ENCODE measurements around the gene OAF.

OAF gene

DNA sequence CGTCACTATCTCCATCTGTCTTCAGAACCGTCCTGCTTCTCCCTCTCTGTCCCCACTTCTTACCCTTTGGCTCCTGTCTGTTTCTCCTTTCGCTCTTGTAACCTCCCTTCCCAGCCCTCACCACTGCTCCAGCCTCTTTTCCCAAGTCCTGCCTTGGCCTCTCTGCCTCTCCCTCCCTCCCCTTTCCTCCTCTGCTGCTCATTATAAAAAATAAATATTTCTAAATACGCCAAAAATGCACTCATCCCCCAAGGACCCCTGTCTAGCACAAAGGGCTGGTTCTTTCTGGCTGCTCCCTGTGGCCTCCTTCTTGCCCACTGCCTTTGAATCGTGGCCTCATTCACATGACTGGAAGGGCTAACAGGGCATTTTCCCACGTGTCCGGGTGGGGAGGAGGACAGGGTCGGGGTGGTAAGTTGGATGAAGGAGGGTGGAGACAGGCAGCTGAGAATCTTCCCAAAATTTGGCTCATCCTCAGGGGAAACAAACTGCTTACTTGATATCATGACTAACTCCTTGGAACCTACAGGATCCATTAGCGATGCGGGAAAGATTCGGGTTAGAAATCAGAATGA lies 26.4 kb upstream of the OAF start:
- peak; percentile 28 for DNase-seq (ENCODE audit: low spot score)

DNA sequence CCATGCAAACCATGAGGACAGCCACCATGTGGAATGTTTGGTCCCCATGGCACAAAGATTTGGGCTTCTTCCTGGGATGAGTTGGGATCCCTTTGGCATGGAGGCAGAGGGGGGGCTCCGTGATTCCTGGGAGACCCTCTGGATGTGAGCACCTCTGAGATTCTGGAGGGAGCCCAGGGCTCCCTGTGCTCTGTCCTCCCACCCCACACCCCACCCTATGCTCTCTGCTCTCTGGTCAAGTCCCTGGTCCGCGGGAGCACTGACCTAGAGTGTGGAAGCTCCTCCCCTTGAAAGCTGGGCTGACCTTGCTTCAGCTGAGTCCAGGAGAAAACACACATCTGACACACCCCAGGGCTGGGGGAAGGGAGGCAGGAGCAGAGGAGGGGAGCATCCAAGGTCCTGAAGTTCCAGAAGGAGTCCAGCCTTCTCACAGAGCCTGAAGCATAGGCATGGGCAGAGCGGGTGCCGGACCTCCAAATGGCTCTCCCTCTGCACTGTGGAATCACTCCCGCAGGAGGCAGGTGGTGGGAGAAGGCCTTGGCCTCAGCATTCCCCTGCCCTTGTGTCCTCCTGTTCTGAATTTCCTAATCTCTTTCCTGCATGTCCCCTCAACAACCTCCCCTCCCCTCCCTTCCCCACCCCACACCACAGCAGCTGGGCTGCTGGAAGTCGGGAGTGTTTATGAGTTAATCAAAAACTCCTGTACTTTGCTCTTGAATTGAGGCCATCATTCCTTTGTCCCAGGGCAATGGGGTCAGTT lies 25.7 kb upstream of the OAF start:
- DNase-seq (ENCODE audit: low spot score) = peak; percentile 48

DNA sequence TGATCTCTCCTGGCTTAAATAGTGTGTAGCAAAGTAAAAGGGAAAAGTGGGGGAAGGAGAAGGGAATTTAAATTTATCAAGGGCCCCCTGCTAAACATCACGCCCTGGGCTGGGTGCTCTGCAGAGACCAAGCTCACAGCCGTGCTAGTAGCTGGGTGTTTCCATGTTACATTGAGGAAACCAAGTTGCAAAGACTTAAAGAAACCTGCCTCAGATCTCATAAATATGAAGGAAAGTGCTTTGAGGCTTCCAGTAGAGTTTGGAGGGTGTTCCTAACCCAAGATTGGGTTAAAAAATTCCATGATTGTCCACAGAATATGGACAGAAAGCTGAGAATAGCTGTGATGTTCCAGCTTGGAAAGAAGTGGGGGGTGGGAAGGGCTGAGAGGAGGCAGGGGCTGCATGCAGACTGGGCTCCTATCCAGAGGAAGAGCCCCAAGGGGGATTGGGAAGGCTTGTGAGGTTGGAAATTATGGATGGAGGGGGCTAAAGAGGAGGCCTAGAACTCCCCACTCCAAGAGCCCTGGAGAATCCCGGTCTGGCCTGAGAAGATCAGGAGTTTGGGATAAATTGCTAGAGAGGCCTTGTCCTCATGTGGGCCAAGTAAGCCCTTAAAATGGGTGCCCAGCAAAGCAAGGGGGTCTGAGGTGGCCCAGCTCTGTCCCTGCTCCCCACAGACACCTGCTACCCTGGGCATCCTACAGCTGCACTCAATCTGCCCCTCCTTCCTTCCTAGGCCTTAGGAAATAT lies 25.0 kb upstream of the OAF start:
- DNase-seq (ENCODE audit: low spot score) = peak; percentile 25

DNA sequence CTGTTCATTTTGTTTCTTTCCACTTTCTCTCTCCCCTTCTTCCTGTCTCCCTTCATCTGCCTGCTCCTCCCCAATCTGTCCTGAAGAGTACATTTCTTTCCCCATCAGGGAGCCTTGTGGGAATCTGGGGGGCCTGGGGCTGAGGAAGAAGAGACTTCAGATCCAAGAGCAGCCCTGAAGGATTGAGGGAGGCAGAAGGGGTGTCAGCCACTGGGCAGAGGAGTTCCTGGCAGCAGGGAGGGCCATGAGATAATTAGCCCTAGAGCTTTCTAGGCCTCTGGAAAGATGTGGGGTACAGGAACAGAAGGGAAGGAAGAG lies 24.4 kb upstream of the OAF start:
- DNase-seq (ENCODE audit: low spot score) = no peak

DNA sequence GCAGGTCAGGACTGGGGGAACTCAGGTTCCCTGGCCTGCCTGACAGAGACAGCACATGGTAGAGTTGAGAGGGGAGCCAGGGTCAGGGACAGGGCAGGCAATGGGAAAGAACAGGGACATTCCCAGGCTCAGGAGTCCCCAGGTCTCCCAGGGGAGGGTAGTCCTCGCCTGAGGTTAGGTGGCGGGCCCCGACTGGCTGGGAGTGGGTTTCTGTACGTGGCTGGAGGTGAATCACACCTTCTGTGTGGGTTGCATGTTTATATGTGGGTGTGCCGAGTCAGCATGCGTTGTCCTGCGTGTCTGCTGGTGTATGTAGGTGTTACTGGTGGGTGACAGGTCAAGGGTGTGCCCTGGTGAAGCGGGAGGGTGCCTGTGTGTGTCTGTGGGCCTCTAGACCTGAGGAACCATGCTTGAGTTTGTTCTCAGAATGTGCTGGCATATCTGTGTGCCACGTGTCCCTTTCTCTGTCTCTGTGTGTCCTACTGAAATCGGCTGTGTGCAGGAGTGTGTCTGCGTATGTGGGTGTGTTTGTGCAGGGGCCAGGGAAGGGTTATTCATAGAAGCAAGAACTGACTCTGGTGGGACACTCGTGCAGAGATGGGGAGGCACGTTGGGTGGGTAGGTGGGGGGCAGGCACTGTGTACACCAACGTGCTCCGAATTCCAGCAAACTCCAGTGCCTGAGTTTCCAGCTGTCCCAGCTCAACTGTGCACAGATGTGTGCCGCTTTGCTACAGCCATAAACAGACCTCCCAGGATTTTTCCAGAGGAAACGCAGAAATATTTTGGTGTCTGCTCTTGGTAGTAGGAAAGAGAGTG lies 23.8 kb upstream of the OAF start:
- DNase-seq (ENCODE audit: low spot score) = peak; percentile 42

DNA sequence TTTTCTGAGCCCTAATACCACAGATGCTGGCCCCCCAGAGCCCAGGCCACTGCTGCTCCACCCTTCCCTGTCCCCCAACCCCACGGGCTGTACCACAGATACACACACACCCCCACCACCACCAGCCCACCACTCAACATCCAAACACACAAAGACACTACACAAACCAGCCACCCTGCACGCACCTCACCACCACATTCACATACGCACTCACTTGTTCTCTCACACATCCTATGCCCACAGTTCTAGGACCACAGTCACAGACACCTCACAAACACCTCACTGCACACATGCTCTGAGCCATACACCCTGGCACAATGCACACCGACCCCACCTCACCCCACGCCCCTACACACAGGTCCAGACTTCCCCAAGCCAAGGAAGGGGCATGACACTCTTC lies 22.5 kb upstream of the OAF start:
- no peak for DNase-seq (ENCODE audit: low spot score)

DNA sequence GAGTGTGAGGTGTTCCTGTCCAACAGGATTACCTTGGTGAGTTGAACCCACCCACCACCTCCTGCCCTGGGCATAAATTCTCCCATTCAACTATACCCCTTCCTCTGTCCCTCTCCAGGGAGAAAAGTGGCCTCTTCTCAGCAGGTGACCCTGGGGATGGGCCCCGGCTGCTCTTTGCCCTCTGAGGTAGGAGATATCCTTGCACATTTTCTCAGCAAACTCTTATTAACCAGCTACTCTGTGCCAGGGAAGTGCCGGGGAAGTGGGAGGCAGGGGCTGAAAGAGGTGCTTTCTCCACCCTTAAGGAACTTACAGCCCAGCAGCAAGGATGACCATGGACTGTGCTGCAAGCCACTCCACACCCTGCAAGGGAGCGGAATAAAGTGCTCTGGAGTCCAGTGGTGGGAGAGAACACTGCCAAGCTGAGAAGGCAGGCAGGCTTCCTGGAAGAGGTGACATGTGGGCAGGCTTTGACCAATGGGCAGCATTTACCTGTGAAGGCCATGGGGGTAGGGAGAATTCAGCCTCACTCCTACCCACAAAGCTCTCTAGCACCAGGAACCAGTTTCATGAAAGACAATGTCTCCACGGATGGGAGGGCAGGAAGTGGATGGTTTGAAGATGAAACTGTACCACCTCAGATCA lies 21.9 kb upstream of the OAF start:
- DNase-seq (ENCODE audit: low spot score) = no peak

DNA sequence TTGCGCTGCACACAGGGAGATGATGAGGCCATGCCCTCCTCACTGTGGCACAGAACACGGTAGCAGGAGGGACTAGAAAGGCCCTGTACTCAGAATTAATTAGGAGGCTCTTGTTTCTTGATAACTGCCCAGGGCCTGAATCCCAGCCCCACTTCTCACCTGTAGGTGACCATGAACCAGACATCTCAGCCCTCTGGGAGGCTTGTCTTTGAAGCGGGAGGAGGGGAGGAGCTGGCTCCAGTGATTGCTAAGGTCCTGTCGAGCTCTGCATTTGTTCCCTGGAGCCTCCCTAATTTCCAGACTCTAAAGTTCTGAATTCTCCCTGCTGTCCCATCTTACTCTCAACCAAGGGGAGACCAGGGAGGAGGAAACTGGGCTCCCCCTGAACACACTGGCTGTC lies 19.8 kb upstream of the OAF start:
- no peak for DNase-seq (ENCODE audit: low spot score)

DNA sequence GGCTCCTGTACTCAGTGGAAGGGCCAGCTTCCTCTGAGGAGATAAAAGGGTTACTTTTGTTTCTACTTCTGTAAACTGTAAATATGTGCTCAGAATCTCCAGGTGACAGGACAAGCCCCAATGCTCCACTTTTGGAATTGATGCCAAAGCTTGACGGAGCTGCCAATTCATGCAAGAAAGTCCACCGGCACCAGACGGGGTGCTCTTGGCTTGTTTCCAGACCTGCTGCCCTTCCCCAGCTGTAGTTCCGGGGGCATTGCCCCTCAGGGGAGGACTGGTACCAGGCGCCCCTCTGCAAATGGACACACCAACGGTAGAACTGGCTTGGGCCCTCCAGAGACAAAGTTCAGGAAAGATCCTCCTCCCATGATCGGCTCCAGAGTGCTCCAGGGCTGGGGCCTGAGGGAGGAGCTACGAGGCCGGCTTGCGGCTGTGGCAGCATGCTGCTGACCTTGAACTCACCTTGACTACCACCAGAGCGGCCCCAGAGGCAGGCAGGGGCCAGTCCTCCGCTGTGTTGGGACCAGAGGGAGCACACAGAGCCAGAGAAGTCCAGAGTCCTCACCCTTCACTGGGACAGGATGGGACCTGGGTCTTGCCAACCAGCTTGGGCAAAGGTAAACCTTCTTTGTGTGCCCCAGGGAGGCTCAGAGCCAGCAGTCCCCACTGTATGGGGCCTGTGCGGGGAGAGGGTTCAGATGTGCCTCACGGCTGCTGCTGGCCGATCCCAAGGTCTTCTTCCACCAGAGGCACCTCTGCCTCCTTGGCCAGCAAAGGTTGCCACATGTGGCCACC lies 17.8 kb upstream of the OAF start:
- DNase-seq (ENCODE audit: low spot score) = no peak

DNA sequence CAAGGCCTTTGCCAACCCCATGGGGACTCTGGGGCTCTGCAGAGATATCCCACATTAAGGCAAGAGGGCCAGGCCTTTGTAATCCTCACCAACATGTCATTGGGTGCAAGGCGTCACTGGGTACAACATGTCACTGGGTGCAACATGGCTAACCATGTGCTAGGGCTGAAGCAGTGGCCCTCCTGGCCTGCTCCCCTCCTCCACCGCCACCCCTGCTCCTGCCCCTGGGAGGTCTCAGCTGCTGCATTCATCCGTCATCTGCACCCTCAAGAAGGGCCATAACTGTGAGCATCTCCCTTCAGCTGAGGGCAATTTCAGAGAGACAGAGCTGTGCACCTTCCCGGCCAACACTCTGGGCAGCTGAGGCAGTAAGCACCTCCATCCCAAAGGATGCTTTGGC lies 16.7 kb upstream of the OAF start:
- DNase-seq (ENCODE audit: low spot score) = no peak

DNA sequence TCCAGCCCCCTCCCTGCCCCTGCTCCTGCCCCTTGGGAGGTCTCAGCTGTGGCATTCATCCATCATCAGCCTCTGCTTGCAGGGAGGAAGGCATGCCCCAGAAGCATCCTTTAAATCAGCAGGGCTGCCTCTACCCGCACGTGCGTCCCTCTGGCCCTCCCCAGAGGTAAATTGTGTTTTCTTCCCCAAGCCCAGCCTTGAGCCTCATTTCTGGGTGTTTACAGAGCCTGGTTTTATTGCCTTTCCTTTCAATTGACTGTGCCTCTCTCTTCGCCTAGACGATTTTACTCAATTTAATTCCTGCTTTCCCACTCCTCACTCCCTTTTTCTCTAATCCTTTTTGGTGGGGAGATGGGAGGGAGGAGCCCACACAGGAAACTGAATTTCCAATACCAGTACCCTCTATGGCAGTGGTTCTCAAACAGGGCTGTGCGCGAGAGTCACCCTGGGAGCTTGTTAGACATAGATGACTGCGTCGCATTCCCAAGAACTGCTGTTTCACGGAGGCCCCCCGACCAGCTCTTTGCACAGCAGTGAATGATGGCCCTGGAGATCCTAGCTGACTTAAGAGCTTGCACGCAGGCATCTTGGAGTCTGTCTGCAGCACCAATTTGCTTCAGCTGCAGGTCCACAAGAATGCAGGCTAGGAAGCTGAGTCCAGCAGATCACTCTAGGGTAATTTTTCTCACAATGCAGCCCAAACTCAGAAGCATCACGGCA lies 15.1 kb upstream of the OAF start:
- no peak for DNase-seq (ENCODE audit: low spot score)

DNA sequence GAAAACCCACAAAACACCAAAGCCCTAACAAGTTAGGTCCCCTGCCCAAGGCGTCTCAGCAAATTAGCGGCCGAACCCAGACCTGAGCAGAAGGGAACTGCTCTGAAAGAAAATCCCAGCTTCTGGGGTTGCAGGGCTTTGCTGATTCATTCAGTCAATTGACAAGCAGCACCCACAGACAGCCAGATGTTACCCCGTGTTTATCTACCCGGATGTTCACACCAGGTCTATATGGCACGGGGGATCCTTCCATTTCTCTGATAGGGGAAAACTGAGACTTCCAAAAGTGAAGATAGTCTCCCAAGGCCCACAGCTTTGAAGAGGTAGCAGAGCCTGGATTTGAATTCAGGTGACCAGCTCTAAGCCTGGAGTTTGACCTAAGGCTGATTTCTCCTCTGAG lies 14.0 kb upstream of the OAF start:
- DNase-seq (ENCODE audit: low spot score) = no peak

DNA sequence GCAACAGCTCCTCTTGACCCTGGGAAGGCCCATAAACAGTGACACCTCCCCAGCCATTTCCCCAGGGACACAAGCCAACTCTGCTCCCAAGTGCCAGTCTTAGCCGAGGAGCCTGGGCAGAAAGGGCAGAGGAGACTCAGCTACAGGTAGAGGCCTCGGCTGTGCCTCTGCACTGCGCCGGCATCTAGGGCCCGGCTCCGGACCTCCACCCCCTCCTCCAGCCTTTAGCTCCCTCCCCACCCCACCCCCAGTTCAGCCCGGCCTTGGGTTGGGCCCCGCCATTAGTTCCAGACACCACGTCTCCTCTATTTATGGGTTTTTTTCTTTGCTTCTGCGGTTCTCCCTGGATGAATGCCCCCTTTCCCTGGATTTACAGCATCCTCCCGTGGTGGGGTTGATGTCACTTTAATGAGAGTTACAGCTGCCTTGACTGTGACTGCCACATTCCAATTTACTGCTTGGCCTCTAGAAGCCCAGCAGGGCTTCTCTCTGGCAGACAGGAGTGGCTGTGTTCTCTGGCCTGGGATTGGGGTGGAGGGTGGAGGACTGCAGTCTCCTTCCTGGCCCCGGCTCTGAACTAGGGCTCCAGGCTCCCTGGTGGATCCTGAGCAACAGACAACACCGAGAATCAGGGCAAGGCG lies 13.5 kb upstream of the OAF start:
- DNase-seq (ENCODE audit: low spot score) = no peak

DNA sequence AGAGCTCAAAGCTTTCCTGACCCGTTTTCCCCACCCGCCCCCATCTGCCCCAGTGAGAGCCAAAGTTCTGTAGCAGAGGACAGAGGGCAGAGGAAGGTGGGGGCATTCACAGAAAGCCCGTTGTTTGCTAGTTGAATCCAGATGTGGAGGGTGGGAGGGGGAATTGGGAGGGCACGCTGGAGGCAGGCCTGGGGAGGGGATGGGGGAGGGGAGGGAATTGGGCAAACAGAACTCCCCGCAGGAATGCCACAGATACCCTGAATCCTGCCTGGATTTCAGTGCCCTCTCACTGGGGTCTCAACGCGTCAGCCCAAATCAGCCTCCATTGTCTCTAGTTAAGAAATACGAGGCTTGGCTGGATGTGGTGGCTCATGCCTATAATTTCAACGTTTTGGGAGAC lies 12.9 kb upstream of the OAF start:
- no peak for DNase-seq (ENCODE audit: low spot score)

DNA sequence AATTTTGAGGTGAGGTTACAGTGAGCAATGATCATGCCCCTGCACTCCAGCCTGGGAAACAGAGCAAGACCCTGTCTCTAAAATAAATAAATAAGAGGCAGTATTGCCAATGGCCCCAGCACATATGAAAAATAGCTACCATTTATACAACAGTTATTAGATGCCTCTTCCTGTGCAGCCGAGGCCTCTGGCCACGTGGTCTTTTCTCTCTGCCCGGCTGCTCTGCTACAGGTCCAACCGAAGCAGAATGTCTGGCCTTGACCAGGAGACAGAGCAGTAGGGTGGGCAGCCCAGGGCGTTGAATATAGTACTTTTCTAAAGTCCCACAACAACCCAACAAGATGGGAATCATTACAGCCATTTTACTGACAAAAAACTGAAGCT lies 12.4 kb upstream of the OAF start:
- no peak for DNase-seq (ENCODE audit: low spot score)

DNA sequence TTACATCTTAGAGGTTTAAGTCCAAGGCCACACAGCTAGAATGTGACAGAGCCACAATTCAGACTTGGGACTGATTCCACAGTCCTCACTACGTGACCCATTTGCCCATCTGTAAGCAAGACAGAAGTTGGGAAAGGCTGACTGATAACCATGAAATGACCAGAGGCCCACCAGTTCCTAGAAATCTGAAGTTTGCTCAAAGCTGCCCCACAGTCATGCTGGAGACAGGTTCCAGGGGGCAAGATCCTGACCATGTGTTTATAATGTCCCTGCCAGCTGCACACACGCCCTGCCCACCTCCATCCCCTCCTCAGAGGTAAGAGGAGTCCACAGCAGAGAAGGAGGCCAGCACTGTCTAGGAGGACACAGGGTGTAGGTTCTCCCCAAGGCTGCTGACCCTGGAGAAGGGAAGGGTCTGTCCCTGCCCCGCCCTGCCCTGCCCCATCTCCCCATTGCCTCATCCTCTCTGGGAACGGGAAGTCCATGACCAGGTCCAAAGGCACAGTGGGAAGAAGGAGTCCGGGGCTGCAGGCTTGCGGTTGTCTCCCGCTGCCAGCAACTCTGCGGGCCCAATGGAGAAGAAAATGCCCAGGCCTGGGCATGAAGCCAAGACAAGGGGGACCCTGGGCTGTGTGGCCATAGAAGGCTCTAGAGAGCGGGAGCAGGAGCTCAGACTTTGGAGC lies 11.9 kb upstream of the OAF start:
- DNase-seq (ENCODE audit: low spot score) = no peak

DNA sequence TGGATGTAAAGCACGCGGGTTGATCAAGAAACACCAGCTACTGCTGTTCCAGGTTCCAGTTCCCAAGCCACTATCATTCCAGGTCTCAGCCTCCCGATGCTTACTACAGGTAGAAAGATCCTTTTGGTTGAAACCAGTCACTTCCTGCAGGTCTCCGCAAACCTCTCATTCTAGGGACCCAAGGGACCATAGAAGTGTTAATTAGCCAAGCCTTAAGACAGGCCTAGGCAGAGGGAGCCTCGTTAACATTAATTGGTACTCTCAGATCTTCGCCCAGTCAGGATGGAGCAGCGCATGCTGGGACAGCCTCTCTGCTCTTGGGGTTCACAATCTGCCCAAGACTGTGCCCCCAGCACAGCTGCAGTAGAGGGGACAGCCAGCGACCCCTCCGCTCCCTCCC lies 11.2 kb upstream of the OAF start:
- no peak for DNase-seq (ENCODE audit: low spot score)

DNA sequence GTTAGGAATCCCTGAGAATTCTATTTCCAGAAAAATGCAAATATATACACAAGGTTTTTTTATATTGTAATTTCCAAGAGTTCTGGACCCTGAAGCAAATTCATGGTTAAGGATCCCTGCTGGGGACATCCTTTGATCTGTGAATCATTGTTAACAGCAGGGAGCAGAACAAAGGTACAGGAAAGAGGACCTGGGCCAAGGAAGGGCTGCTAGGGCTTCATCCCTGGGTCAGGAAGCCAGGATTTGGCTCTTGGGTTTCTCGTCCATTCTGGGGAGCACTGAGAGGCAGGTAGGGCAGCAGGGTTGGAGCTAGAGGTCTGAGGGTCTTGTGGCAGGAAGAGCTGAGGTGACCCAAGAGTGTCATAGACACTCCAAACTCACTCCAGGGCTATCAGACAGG lies 10.2 kb upstream of the OAF start:
- no peak for DNase-seq (ENCODE audit: low spot score)

DNA sequence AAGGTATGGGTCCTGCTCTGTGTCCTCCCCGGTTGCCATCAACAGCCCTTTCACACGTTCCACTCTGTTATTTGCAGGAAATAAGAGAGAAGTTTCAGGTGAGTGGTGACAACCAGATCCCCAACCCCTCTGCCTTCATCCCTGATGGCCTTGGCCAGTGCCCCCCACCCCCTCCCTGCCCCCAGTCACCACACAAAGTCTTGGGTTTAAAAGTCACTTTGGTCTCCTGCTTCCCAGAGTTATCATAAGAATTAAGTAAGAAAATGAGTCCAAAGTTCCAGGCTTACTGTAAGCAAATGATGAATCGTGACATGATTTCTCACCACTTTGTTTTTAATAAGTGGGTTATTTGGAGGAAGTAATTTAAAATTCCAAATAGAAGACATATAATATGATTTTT lies 9.2 kb upstream of the OAF start:
- DNase-seq (ENCODE audit: low spot score) = no peak

DNA sequence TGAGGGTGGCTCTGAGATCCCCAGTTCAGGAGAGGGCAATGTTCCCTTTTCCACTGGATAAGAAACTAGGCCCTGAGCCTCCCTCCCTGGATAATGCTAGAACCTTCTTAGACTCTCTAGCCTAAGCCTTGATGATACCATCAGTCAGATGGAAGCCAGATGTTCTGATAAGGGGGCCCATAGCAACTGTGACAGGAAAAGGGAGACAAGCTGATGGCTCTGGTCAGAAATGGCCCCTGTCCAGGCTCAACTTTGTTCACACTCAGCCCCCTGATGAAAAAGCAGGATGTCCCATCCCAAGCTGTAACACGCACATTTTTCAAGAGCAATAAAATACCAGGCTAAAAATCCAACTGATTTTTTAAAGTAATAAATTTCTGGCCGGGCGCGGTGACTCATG lies 7.2 kb upstream of the OAF start:
- no peak for DNase-seq (ENCODE audit: low spot score)
